Epithelial cell of proximal tubule (primary cell): ENCODE results near the gene ANKRD63. TPM values are rescaled to one million over a fixed set of nuclear protein-coding genes. Genes with fewer than 3 reads are reported as not detected.

Source experiments
- DNase-seq: peaks from one replicate; pipeline ENCODE4 v3.0.0-alpha.2; 2011; ENCODE audit warnings: low read depth
- H3K4me3 ChIP-seq: 2 replicates; pipeline ENCODE4 v1.5.1; 2011; ENCODE audit warnings: low read depth, mild to moderate bottlenecking, low read length
- CTCF ChIP-seq: conservative IDR thresholded peaks from 2 replicates; pipeline ENCODE4 v1.5.1; 2012; ENCODE audit warnings: low read depth, mild to moderate bottlenecking, low read length
- total RNA-seq: library from RNA; depleted of rRNA; stranded (reverse); fragments of >200 nt; gene quantifications from 2 replicates; pipeline ENCODE4 v1.2.3, GENCODE V29; 2015

ANKRD63 gene
- total RNA-seq, 1 donor from 2014 or later: not detected

DNA sequence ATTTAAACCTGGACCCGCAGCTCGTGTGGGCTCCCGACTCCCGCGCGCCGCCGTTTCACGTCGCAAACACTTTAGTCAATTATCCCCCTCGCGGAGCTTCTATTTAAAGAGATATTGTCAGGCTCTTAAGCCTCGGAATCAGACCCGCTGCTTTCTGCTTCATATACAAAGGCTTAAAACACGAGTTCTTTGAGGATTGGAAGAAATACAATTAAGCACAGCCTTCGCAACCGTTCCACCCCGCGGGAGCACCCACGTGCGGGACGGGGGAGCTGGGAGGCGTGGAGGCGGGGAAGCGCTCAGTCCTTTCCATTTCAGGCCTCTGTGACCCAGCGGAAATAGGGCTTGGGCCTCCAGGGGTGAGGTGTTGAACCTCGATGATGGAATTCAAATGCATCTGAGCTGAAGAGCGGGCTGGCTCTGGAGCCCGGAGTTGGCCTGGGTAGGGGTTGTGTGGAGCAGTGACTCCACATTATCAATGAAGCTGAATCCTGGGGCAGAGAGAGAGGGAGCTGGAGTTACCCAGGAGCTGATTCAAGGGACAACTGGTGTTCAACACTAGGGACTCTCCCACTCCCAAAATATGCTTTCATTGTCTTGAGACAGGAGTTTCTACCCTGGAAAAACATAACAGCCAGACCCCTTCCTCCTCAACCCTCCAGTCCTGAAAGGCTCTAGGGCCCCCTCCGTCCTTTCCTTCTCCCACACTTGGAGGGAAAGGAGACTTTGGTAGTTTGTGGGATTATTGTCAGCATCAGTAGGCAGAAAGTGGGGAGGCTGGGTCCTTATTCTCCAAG is 2.4 kb downstream of the ANKRD63 start:
- TF ChIP-seq CTCF: no peak
- DNase-seq: no peak
- no peak overlapping the region for H3K4me3 ChIP-seq

DNA sequence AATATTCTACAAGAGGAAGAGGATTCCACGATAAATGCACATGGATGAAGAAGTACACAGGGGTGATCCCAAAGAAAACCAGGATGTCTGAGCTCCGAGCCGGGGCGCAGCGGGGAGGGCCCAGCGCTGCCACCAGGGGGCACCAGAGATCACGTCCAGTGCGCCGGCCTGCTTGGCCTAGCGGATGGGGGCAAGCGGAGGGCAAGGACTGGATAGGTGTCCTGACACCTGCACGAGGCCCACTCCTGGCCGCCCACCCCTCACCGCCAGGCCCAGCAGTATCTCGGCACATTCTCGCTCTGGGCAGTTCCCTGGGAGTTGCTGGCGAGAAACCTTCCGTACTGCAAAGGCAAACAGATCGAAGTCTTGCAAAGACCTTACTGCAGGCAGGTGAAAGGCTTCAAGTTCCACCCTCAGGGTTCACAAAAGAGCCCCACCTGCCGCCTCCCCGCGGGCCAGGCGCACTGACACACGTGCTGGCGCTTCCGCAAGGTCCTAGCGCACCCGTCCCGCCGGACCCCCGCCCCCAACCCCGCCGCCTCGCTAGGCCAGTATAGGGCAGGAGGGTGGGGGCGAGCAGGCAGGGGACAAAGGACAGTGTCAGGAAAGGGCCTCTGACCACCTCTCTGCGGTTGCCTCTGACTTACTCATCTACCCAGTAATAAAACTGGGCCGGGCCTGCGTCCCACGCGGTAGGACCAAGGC is 3.3 kb downstream of the ANKRD63 start:
- no peak for DNase-seq
- peak; percentile 95 for TF ChIP-seq CTCF
- H3K4me3 ChIP-seq: no peak overlapping the region

DNA sequence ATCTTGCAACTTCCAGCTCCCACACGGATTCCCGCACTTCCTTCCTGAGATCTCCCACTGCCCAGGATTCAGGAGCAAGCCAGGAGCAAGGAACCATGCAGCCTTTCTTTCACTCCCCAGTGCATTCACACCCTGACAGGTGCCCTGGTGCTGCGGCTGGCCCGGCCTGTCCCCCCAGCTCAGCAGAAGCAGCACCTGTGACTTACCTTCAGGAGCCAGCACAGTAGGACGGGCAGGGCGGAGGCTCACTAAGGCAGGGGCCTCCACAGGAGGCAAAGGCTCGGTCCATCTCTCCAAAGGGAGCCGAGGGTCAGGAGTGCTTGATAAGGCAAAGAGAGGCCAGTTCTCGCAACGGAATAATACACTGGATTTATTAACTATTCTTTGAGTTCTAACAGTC is 4.8 kb downstream of the ANKRD63 start:
- H3K4me3 ChIP-seq: no peak overlapping the region
- TF ChIP-seq CTCF: no peak
- no peak for DNase-seq

DNA sequence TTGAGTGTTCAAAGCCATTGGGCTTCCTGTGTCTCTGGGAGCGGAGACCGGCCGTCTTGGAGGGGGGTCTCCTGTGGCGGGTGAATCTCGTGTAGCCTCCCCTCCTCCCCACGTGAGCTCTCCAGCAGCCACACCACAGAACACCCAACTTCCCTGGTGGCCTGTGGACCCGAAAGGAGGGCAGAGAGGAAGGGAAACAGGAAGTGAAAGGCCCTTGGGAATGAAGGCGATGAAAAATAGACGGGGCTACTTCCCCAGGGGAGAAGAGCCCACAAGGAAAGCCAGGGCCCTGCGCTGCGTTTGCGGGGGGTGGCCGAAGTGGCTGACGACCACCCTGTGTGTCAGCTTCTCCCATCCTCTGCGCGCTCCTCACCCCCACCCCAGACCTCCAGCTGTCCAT is 5.4 kb downstream of the ANKRD63 start:
- H3K4me3 ChIP-seq: no peak overlapping the region
- DNase-seq: no peak
- TF ChIP-seq CTCF: no peak

- no peak for DNase-seq
These were observed 5.9 kb downstream of the ANKRD63 start for GRCh38 chr15:40276927-40277326.

DNA sequence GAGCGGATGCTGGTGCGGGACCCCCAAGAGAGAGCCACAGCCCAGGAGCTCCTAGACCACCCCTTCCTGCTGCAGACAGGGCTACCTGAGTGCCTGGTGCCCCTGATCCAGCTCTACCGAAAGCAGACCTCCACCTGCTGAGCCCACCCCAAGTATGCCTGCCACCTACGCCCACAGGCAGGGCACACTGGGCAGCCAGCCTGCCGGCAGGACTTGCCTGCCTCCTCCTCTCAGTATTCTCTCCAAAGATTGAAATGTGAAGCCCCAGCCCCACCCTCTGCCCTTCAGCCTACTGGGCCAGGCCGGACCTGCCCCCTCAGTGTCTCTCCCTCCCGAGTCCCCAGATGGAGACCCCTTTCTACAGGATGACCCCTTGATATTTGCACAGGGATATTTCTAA is 6.9 kb downstream of the ANKRD63 start:
- DNase-seq: no peak
- no peak overlapping the region for H3K4me3 ChIP-seq
- TF ChIP-seq CTCF: no peak

More at GRCh38 chr15:40276927-40277326, 5.9 kb downstream of the ANKRD63 start:
- TF ChIP-seq CTCF: no peak
- no peak overlapping the region for H3K4me3 ChIP-seq
